Smooth muscle cell of bladder (primary cell): ENCODE measurements around the gene VAMP5. TPM values are rescaled to one million over a fixed set of nuclear protein-coding genes. Genes with fewer than 3 reads are reported as not detected.

Experiments used
- total RNA-seq: library from RNA; depleted of rRNA; stranded (reverse); fragments of >200 nt; gene quantifications from 2 replicates; pipeline ENCODE4 v1.2.3, GENCODE V29; 2014

The VAMP5 gene
- 32.8 and 39.0 TPM in 2 replicates for total RNA-seq

GRCh38 chr2:85584354-85584856, at the start of gene VAMP5:
VAMP5 (plus strand) TSS chr2:85584431; CDS start chr2:85584491, 60 bp downstream.

GRCh38 chr2:85538507-85539360, 45.5 kb upstream of the VAMP5 start, which contains the start of gene MAT2A:
MAT2A (plus strand) TSS chr2:85539168; CDS start chr2:85539288, 120 bp downstream.

GRCh38 chr2:85561280-85562212, 22.7 kb upstream of the VAMP5 start, which contains the start of gene GGCX:
GGCX (minus strand) TSS chr2:85561493; CDS start chr2:85561428, 65 bp downstream.

GRCh38 chr2:85577386-85578242, 6.6 kb upstream of the VAMP5 start, which contains the start of gene VAMP8:
VAMP8 (plus strand) TSS chr2:85577586; CDS start chr2:85577647, 61 bp downstream.

GRCh38 chr2:85595301-85596025, 11.2 kb downstream of the VAMP5 start, which contains the start of gene RNF181:
RNF181 (plus strand) TSS chr2:85595745; CDS start chr2:85595764, 19 bp downstream.

GRCh38 chr2:85602476-85603234, 18.4 kb downstream of the VAMP5 start, which contains the start of gene TMEM150A:
TMEM150A (minus strand) TSS chr2:85602698; CDS start chr2:85601948, 750 bp downstream.

GRCh38 chr2:85611705-85612587, 27.7 kb downstream of the VAMP5 start, which contains the start of gene C2orf68:
C2orf68 (minus strand) TSS chr2:85612066; CDS start chr2:85611984, 82 bp downstream.

Other genes with a start within 250 kb of the VAMP5 start
- 47.4 and 53.5 TPM in 2 replicates for gene RETSAT, start 229.9 kb upstream of the VAMP5 start, total RNA-seq
- 11.4 and 16.6 TPM in 2 replicates for gene ELMOD3, start 229.7 kb upstream of the VAMP5 start, total RNA-seq
- gene CAPG, start 174.1 kb upstream of the VAMP5 start, total RNA-seq, result 121 and 128 TPM in 2 replicates
- 0.14 and 0.55 TPM in 2 replicates for gene SH2D6, start 165.7 kb upstream of the VAMP5 start, total RNA-seq
- gene MAT2A, start 45.3 kb upstream of the VAMP5 start, total RNA-seq, result 84.9 and 114 TPM in 2 replicates
- 45.7 and 58.6 TPM in 2 replicates for gene GGCX, start 22.9 kb upstream of the VAMP5 start, total RNA-seq
- gene VAMP8, start 6.8 kb upstream of the VAMP5 start, total RNA-seq, result 1.8 and 3.0 TPM in 2 replicates
- 232 and 290 TPM in 2 replicates for gene RNF181, start 11.3 kb downstream of the VAMP5 start, total RNA-seq
- 7.4 and 11.1 TPM in 2 replicates for gene TMEM150A, start 18.3 kb downstream of the VAMP5 start, total RNA-seq
- gene C2orf68, start 27.6 kb downstream of the VAMP5 start, total RNA-seq, result 14.1 and 14.9 TPM in 2 replicates
- 34.9 and 35.6 TPM in 2 replicates for gene USP39, start 31.8 kb downstream of the VAMP5 start, total RNA-seq
- not detected in 2 replicates for gene SFTPB, start 83.8 kb downstream of the VAMP5 start, total RNA-seq
- not detected in 2 replicates for gene GNLY, start 109.9 kb downstream of the VAMP5 start, total RNA-seq
- 29.3 and 72.5 TPM in 2 replicates for gene ATOH8, start 169.6 kb downstream of the VAMP5 start, total RNA-seq